Keratinocyte (primary cell): Measurements from ENCODE around the gene FHL1. TPM values are rescaled to one million over a fixed set of nuclear protein-coding genes. Genes with fewer than 3 reads are reported as not detected.

ENCODE experiments used
- DNase-seq: peaks from one replicate; pipeline ENCODE4 v3.0.0-alpha.2; 2011; ENCODE audit warnings: low read depth, missing footprints, low spot score
- FAIRE-seq: peaks from 2 replicates; lab custom pipeline; 2011; peaks lifted over from hg19 to GRCh38; lab: Jason Lieb, UNC
- H2AFZ ChIP-seq: 2 replicates; pipeline ENCODE4 v1.6.0; 2012; ENCODE audit warnings: low read length, control low read depth, inconsistent platforms; ENCODE audit not compliant: control insufficient read depth
- H3K27ac ChIP-seq: 2 replicates; pipeline ENCODE4 v1.5.1; 2011; ENCODE audit warnings: low read length; ENCODE audit not compliant: control insufficient read depth, insufficient read depth
- H3K27me3 ChIP-seq: 3 replicates; pipeline ENCODE4 v1.6.0; 2011; ENCODE audit warnings: low read length; ENCODE audit not compliant: control insufficient read depth, insufficient read depth; ENCODE audit errors: extremely low read depth
- H3K36me3 ChIP-seq, 2 experiments: 2 replicates in 1 of 2; 3 replicates in 1 of 2; pipeline ENCODE4 v1.5.1; 2011; ENCODE audit warnings: low read length in 2 of 2, mild to moderate bottlenecking in 1 of 2; ENCODE audit not compliant: control insufficient read depth in 2 of 2, insufficient read depth in 2 of 2; ENCODE audit errors: extremely low read depth in 1 of 2
- H3K4me1 ChIP-seq: 3 replicates; pipeline ENCODE4 v1.5.1; 2011; ENCODE audit warnings: low read length; ENCODE audit not compliant: control insufficient read depth, insufficient read depth; ENCODE audit errors: extremely low read depth
- H3K4me2 ChIP-seq: 3 replicates; pipeline ENCODE4 v1.6.0; 2011; ENCODE audit warnings: low read depth, low read length; ENCODE audit not compliant: control insufficient read depth, insufficient read depth; ENCODE audit errors: extremely low read depth
- H3K4me3 ChIP-seq, 3 experiments: fragments of 200-600 bp in 1 of 3; sonication (generic) in 1 of 3; 2 replicates in 2 of 3; 3 replicates in 1 of 3; pipeline ENCODE4 v1.5.1; 2011 to 2016; ENCODE audit warnings: low read length in 3 of 3, mild to moderate bottlenecking in 3 of 3, control low read depth in 2 of 3, inconsistent platforms in 1 of 3, low read depth in 1 of 3, mixed read lengths in 1 of 3, mixed run types in 1 of 3, moderate library complexity in 1 of 3; ENCODE audit not compliant: control insufficient read depth in 2 of 3, insufficient read depth in 2 of 3; ENCODE audit errors: extremely low read depth in 1 of 3
- H3K79me2 ChIP-seq: 2 replicates; pipeline ENCODE4 v1.6.0; 2012; ENCODE audit warnings: low read length; ENCODE audit not compliant: control insufficient read depth, insufficient read depth
- H3K9ac ChIP-seq: 3 replicates; pipeline ENCODE4 v1.6.0; 2011; ENCODE audit warnings: low read length; ENCODE audit not compliant: control insufficient read depth, insufficient read depth; ENCODE audit errors: extremely low read depth
- H3K9me1 ChIP-seq: 3 replicates; pipeline ENCODE4 v1.6.0; 2011; ENCODE audit warnings: low read length; ENCODE audit not compliant: control insufficient read depth, insufficient read depth; ENCODE audit errors: extremely low read depth
- H3K9me3 ChIP-seq: 2 replicates; pipeline ENCODE4 v1.5.1; 2012; ENCODE audit warnings: low read depth, low read length; ENCODE audit not compliant: control insufficient read depth
- H4K20me1 ChIP-seq: 3 replicates; pipeline ENCODE4 v1.6.0; 2011; ENCODE audit warnings: low read length; ENCODE audit not compliant: control insufficient read depth, insufficient read depth; ENCODE audit errors: extremely low read depth
- EZH2 ChIP-seq: IDR thresholded peaks from one replicate; pipeline ENCODE4 v1.6.1; 2012; ENCODE audit warnings: inconsistent platforms, mild to moderate bottlenecking, low read length, moderate library complexity
- dilution Hi-C: fragments of 300-500 bp; cut with MboI; formaldehyde crosslinking; loops from one replicate; pipeline ENCODE4 v1.7.0; 2020; ENCODE audit warnings: low sequenced_read_pairs; ENCODE audit not compliant: extremely low pct_ligation_motif_present
- polyA plus RNA-seq, 5 experiments: library from polyadenylated mRNA; depleted of rRNA in 3 of 5; stranded (reverse) in 3 of 5; stranded (forward) in 1 of 5; unstranded in 1 of 5; fragments of >200 nt; gene quantifications; 1 replicate in 1 of 5; 2 replicates in 3 of 5; 3 replicates in 1 of 5; pipeline versions ENCODE4 v1.2.1 to v1.2.3, GENCODE V29; 2011 to 2012; ENCODE audit warnings: missing spikeins in 2 of 5, low read depth in 1 of 5, low replicate concordance in 1 of 5
- TF ChIP-seq, protein P1 (sequence below), 3 experiments: IDR thresholded peaks in 1 of 3; conservative IDR thresholded peaks in 1 of 3; optimal IDR thresholded peaks in 1 of 3; 2 replicates in 2 of 3; 3 replicates in 1 of 3; pipeline versions ENCODE3 to v1.5.1; 2011; ENCODE audit warnings: low read length in 3 of 3, mild to moderate bottlenecking in 3 of 3, moderate library complexity in 2 of 3, control low read depth in 1 of 3, inconsistent platforms in 1 of 3; ENCODE audit not compliant: insufficient read depth in 2 of 3; ENCODE audit errors: extremely low read depth in 1 of 3

Gene FHL1
- polyA plus RNA-seq, 1 donor (not counting 4 experiments of a cell fraction or from before 2014, with no cell fraction given): 203 TPM

DNA sequence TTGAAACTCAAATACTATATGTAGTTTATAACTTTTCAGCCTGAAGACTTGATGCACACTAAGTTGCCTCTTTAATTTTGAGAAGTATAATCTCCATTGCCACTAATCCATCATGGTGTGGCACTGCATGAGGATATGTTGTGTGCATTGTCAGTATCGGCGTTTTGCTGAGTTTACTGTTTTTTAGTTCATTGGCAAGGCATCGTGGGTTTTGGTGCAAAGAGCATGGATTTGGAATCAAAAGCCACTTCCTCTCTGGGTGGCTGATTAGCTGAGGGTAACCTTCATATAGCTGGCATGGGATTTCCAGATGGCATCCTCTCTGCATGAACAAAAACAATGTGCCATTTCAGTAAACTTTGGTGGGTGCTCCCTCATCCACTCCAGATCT is 38.7 kb downstream of the FHL1 start:
- DNase-seq (no peak), FAIRE-seq (no peak)
- dilution Hi-C loops: no loop called here
- no peaks in the 10 kb centered on the region for H3K9me3 ChIP-seq
- H4K20me1 ChIP-seq: no peaks in the 10 kb centered on the region
- no peaks in the 10 kb centered on the region for H3K36me3 ChIP-seq
- no peak overlapping the region for H2AFZ ChIP-seq
- no peak overlapping the region for H3K9ac ChIP-seq
- H3K4me2 ChIP-seq: no peak overlapping the region
- no peak overlapping the region for H3K4me3 ChIP-seq
- TF ChIP-seq EZH2: no peak
- TF ChIP-seq, protein P1, sequence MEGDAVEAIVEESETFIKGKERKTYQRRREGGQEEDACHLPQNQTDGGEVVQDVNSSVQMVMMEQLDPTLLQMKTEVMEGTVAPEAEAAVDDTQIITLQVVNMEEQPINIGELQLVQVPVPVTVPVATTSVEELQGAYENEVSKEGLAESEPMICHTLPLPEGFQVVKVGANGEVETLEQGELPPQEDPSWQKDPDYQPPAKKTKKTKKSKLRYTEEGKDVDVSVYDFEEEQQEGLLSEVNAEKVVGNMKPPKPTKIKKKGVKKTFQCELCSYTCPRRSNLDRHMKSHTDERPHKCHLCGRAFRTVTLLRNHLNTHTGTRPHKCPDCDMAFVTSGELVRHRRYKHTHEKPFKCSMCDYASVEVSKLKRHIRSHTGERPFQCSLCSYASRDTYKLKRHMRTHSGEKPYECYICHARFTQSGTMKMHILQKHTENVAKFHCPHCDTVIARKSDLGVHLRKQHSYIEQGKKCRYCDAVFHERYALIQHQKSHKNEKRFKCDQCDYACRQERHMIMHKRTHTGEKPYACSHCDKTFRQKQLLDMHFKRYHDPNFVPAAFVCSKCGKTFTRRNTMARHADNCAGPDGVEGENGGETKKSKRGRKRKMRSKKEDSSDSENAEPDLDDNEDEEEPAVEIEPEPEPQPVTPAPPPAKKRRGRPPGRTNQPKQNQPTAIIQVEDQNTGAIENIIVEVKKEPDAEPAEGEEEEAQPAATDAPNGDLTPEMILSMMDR (optimal IDR thresholded peaks at IDR 0.05 in 1 of 3, IDR thresholded peaks at IDR 0.05 in 1 of 3, conservative IDR thresholded peaks at IDR 0.05 in 1 of 3; ENCODE audit: extremely low read depth in 1 of 3, insufficient read depth in 2 of 3, low read length in 3 of 3): no peak
- H3K9me1 ChIP-seq: no peaks in the 10 kb centered on the region
- H3K79me2 ChIP-seq: peaks cover 4% of the 10 kb centered on the region
- H3K27me3 ChIP-seq: no peaks in the 10 kb centered on the region
- H3K4me1 ChIP-seq: no peaks in the 10 kb centered on the region
- H3K27ac ChIP-seq: no peak overlapping the region

- H3K79me2 ChIP-seq: peaks cover 4% of the 10 kb centered on the region
- FAIRE-seq: no peak
- no peaks in the 10 kb centered on the region for H3K4me1 ChIP-seq
- no peak overlapping the region for H3K4me3 ChIP-seq
- H3K9ac ChIP-seq: no peak overlapping the region
- no peak overlapping the region for H3K27ac ChIP-seq
- DNase-seq: no peak
- H3K9me1 ChIP-seq: no peaks in the 10 kb centered on the region
- no peak overlapping the region for H2AFZ ChIP-seq
- H3K4me2 ChIP-seq: no peak overlapping the region
- H4K20me1 ChIP-seq: no peaks in the 10 kb centered on the region
- H3K9me3 ChIP-seq: no peaks in the 10 kb centered on the region
- no peak for TF ChIP-seq EZH2
- TF ChIP-seq, protein P1 (optimal IDR thresholded peaks at IDR 0.05 in 1 of 3, IDR thresholded peaks at IDR 0.05 in 1 of 3, conservative IDR thresholded peaks at IDR 0.05 in 1 of 3; ENCODE audit: extremely low read depth in 1 of 3, insufficient read depth in 2 of 3, low read length in 3 of 3): no peak
- no peaks in the 10 kb centered on the region for H3K36me3 ChIP-seq
- H3K27me3 ChIP-seq: no peaks in the 10 kb centered on the region
- dilution Hi-C loops: no loop called here
Measured at GRCh38 chrX:136189222-136189621, 41.9 kb downstream of the FHL1 start.
